Fibroblast of gingiva (primary cell): ENCODE measurements around the gene SETBP1.
"Not testable (repeated sequence)": the region's sequence is repeated elsewhere in the genome, so short reads cannot be mapped to it uniquely, and the experiment has no call there.

Source experiments
- DNase-seq: peaks from one replicate; pipeline ENCODE4 v3.0.0-alpha.2; 2011; ENCODE audit warnings: low read depth

The SETBP1 gene

DNA sequence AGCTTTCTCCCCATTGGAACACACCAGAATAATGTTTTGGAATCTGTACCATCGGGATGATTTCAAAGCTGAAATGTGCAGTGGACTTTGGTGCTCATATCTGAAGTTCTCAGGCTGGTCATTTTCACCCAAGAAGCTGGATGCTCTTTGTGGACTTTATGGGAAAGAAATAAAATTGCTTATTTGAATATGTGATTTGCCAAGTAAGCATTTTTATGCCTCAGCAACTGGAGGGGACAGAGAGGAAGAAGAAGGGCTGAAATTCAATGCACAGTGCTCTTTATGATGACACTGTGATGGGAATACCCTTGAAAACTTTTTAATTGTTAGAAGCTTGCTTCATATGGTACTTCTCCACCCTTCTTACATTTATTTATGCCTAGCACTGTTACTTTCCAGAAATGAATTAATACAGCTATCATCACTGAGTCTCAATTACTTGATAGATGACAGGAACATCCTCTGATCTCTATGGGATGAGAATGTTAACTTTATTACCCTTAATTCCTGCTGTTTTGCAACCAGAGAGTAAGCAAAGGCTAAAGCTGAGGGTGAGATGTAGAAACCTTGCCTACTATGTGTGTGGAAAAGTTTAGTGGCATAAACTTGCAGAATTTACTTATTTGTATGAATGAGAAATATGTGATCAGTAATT is 23.6 kb downstream of the SETBP1 start:
- no peak for DNase-seq

DNA sequence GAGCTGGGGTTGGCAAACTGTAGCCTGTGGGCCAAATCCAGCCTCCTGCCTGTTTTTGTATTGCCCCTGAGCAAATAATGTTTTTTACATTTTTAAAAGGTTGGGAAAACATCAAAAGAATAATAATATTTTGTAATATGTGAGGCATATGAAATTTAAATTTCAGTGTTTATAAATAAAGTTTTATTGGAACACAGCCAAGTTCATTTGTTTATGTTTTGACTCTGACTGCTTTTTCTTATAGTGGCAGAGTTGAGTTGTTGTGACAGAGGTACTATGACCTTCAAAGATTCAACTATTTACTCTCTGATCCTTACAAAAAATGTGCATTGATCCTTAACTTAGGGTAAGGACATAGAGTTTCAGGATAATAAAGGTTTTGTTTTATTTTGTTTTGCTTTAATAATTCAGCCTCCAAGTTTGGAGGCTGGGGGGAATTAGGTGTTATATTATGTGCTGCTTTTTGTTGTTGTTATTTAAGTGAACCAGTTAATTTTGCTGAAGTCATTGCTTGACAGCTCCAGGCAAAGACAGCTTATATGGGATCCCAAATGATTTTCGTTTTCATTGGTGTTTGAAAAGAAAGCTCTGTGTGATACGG is 24.5 kb downstream of the SETBP1 start:
- DNase-seq: no peak

DNA sequence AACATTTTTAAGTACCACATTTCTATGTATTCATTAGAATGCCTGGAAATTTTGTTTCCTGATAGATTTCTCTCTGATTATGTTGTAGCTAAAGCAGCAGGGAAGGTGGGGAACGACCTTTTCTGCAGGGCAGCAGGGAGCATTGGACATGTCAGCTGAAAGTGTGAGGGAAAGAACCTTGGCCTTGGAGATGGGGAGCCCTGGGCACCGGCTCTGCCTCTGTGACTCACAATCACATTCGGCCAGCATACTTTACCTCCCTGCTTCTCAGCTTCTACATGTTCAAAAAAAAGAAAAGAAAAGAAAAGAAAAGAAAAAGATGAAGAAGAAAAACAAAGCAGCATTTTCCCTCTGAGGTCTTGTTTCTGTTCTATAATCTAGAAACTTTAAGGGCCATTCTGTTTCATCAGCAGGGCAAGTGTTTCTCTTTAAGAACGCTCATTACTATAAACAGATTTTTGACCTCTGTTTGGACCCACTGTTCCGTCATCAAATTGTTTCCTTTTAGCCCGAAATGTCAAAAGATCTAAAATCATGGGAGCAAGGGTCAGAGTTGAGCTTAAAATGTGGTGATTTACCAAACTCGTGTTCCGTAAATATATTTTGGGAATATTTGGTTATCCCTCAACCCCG is 27.9 kb downstream of the SETBP1 start:
- peak; percentile 38 for DNase-seq

DNA sequence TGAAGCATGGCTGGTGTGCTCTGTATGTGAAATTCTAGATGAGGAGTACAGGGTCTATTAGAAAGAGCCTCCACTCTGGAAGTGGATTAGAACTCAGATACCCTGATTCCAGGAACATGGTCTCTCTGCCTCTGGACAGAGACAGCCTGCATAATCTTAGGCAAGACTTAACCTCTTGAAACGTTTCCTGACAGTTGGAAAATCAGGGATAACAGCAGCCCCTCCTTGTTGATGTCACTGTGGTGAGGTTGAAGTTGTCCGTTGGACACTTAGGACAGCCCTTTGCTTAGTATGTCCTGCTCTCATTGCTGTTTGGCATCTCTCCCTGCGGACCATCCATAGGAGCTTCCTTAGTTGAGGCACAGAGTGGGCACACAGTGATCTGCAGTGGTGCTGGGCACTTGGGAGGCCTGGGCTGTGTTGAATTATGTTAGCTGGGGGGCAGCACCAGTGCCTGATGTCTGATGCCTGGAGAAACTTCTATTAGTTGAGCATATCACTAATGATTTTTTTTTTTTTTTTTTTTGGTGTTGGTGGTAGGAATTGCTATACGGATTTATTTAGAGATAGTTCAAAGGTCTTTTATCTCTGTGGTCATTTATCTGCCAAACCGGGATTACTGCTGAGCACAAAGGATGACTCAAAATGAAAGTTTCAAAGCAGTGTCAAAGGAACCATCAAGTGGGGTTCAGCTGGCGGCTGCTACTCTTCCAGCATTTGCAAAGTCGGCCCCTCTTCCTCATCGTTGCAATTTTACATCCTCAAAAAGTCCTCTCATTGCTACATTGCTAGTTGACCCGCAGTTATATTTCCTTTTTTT is 28.8 kb downstream of the SETBP1 start:
- no peak for DNase-seq

DNA sequence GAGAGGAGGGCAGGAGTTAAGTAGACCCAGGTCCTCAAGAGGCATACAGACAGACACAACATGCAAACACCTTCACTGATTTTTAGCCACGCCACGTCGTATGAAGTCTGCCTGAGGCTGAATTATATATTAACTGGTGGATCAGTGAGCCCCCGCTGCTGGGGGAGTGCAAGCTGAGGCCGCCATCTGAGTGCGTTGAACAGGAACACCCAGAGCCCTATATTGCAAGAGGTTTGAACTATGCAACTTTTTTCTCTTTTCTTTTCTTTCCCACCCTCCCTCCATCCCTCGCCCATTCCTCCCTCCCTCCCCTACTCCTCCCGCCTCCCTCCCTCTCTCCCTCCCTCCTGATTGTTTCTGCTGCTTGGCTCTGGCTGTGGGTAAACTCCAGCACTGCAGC is 30.2 kb downstream of the SETBP1 start:
- DNase-seq: no peak

DNA sequence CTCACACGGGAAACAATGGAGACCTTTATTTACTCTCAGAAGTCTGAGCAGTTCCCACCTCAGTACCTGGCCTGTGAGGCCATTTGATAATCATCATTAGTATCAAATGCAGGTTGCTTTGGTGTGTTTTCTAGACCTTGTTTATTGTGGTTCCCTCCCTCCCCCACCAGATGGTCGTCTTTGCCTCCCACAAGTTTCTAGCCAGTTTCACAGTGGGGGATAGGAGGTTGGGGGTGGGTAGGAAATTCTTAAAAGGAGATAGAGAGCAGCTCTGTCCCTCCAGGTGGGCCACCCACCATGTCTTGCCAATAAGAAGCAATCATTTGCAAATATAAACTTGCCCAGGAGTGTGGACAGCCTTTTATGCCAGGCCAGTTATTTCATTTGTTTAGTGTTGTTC is 31.3 kb downstream of the SETBP1 start:
- DNase-seq: no peak

DNA sequence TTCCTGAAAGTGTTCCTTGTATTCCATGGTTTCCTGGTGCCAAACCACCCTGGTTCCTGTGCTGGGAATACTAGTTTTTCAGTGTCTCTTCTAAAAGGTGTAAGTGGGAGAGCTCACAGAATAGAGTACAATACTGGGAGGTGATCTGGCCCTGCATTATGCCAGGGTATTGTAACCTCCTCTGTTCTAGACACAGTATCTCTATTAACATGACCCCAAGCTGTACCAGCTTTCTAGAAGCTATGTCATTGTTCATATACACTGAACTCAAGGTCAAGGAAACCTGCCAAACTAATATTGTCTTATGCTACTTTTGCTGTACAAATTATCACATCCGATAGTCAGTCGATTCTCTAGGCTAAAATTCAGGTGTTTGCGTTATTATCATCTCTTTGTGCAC is 32.7 kb downstream of the SETBP1 start:
- DNase-seq: no peak

DNA sequence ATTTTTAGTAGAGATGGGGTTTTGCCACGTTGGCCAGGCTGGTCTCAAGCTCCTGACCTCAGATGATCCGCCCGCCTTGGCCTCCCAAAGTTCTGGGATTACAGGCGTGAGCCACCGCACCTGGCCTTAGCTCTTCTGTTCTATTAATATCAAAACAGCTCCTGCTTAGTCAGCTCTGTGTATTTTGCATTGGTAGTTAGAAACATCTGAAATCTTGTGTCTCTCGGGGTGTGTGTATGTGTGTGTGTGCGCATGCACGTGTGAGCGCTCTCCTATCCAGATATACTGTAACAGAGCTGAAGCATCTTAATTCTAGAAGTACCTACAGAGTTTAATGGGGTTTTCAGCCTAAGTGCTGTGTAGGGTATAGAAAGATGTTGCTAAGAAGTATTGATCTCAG is 33.7 kb downstream of the SETBP1 start:
- DNase-seq: no peak

DNA sequence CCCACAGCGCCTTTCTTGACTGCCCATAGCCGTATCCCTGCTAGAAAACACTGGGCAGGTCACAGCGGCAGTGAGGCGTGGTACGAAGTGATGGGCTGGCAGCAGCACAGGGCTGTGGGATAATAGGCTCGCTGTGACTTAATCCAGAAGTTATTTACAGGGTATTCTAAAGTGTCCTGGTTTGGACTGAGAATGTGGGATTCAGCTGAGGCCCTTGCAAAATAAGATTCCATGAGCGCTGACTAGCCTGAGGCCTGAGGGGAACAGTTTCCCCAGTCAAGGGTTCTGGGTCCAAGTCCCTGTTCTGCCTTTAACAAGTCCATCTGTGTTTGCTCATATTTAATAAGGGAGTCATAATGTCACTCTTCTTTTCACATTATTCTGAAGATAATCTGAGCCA is 34.6 kb downstream of the SETBP1 start:
- DNase-seq: peak; percentile 90

DNA sequence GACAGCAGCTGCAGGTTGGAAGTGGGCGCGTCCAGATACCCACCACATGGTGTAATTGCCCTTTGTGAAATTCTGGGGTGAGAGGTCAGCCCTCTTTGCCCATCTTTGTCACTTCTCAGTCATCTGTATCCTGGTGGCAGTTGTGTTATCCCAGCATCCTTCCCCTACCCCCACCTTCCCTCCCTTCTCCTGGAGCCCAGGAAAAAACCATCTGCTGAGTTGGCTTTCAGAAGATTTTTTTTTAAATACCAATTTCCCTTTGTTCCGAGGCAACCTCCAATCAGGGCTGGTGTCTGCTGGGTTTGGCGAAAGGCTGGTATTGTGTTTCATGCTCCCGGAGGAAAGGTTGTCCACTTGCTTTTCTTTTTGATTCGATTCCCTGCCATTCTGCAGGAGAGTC is 35.2 kb downstream of the SETBP1 start:
- DNase-seq: peak; percentile 41

DNA sequence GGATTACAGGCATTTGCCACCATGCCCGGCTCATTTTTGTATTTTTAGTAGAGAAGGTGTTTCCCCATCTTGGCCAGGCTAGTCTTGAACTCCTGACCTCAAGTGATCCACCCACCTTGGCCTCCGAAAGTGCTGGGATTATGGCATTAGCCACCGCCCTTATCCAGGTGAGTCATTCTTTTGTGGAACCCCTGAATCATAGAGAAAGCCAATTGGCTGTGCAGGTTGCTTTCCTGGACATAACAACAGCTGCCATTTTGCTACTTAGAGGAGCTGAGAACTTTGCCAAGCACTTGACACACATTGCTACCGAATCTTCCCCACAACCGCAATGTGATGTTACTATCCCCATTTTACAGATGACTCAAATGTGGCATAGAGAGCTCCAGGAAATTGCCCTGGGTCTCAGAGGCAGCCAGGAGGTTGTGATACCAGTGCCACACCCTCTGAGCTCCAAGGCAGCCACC is 36.0 kb downstream of the SETBP1 start:
- no peak for DNase-seq

DNA sequence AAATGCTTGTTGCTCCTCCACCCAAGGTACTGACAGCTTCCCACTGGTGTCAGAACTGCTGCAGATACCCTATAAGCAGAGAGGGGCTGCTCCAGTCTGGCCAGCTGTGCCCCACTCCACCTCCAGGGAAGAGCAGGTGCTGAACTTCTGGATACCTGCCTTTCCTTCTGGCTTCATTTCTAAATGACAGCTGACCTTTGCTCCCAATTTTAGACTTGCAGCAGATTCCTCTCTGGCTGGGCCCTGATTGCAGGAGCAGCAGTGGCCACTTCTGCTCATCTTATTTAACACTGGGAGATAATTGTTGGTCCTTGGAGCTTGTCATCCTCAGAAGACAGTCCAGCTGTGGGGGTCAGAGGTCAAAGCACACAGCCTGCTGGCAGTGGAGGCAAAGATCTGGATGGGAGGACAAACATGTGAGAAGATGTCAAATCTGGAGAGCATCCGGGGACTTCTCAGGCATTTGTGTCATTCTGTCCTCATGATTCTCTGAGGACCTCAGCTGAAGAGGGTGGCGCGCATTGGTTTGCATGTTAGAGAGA is 38.9 kb downstream of the SETBP1 start:
- no peak for DNase-seq

DNA sequence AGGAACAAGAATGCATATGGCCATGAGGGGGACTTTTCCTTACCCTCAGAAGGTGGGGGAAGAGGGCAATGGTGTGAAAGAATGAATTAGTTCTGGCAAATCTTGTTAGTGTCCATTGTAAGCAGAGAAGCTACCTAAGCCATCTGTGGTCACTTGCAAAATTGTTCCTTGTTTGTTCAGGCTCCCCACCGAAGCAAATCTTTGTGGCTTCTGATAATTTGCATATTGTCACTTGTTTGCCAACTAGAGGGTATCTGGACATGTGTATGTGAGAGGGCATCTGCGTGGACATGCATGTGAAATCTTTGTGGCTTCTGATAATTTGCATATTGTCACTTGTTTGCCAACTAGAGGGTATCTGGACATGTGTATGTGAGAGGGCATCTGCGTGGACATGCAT is 41.1 kb downstream of the SETBP1 start:
- not testable (repeated sequence) for DNase-seq

DNA sequence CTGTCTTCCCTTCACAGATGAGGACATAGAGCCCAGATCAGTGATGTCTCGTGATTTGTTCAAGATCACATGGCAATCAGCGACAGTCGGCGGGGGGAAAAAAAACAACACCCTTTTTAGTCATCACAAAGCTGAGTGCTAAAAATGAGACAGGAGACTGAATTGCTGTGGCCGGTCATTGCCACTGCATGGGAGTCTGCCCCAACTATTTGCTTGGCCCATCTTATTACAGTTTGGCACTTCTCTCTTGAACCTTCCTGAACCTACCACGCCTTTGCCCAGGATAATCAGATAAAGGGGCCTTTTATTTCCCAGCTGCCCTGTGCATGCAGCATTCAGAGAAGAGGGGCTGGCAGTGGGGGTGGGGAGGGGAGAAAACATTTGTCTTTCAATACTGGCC is 42.7 kb downstream of the SETBP1 start:
- DNase-seq: no peak

DNA sequence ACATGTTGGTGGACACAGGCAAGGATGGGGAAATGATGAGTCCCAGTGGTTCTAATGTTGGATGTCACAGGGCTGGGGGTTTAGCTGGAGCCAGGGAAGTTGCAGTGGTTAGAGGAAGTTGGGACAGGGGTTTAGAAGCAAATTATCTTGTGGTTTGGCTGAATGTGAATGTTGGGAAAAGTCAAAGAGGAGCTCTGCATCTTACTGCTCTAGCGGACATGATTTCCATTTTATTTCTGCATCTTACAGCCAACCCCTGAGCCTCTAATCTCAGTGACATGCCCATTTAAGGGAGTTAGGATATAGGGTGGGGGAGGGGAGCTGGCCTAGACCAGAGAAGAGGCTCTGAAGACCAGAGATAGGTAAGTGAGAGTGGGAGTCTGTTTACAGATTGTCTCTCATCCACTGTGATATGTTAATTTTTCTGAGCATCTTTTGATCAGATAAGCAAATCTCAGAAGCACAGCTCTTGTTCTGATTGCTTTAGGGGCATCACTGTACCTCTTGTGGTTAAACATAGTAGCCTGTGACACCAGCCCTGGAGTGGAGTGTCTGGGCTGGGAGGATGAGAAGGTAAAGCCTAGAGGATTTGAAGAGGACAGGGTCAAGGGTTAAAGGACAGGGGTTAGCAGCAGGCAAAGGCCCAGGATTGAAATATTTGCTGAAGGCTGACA is 43.6 kb downstream of the SETBP1 start:
- no peak for DNase-seq

DNA sequence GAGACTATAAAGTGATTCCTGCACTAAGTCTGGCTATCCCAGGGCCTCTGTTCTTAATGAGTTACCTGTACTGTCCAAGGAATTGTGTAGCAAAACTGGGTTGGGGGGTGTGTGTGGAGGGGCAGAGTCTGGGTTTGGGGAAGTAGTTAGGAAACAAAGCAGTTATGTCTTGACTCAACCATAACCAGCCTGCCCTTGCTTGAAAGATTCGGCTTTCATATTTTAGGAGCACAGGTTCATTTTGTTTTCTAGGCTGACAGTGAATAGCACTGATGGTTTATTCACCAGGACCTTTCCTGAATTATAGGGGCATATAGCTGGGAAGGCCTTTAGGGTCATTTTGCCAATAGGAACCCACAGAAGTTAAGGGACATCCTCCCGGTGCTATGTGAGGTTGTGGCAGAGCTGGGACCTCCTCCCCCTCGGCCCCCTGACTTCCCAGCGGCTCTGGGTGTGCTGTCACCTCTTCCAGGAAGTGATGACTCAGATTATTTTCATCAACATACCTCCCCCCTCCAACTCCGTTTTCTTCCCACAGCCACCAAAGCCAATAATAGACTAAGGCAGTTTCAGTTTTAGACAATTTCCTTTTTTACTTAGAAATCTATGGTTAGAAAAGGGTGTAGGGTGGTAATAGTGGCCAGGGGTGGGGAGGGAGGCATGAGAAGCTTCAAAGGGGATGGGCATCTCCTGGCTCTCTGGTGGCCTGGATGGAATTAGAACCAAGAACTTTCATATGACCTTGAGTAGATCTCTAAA is 44.8 kb downstream of the SETBP1 start:
- peak; percentile 27 for DNase-seq

DNA sequence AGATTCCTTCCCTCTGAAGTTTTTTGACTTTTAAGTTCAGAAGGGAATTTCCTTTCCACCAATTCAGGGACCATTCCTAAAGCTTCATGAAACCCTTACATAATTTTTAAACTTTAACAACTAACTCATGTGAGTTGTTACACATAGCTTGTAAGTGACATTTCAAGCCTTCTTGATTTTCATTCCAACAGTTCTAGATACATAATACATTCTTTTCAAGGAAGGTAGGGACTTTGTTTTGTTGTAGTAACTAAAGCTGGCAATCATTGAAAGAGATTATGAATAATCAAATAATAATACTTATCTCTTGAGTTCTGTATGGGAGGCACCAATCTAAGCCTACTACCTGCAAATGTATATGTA is 45.4 kb downstream of the SETBP1 start:
- DNase-seq: no peak

DNA sequence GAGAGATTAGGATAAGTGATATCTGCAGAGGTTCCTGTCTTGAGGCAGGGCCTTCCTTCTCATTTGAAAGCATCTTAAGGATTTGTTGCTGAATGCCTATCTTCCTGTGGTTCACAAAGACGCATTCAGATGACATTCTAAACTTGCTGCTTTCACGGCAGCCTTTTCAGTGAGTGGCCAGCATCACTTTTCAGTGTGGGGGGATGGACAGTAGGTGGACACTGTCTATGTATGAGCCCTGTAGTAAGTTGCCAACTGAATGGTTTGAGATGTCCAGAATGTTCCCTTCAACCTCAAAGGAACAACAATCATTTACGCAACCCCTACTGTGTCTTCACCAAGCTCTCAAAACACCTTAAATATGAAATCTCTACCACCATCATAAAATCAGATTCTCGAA is 46.6 kb downstream of the SETBP1 start:
- DNase-seq: no peak

DNA sequence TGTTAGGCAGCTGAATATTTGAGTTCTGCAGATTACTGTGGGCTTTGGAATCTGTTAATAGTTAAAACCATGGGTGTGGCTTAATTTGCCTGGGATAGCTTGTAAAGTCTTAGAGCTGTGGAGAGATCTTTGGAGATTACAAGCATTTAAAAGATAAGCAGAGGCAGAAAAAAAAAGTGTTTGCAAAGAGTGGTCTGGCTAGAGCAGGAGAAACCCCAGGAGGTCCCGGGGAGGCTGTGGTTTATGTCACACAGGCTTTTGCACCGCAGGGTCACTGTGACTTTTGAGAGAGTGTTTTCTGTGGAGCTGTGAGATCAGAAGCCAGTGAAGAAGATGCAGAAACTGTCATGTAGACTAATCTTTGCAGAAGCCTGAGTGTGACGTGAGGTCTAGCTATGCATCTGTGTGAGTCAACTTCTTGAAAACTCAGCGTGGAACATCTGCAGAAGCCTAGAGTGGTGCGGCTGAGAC is 49.0 kb downstream of the SETBP1 start:
- no peak for DNase-seq

DNA sequence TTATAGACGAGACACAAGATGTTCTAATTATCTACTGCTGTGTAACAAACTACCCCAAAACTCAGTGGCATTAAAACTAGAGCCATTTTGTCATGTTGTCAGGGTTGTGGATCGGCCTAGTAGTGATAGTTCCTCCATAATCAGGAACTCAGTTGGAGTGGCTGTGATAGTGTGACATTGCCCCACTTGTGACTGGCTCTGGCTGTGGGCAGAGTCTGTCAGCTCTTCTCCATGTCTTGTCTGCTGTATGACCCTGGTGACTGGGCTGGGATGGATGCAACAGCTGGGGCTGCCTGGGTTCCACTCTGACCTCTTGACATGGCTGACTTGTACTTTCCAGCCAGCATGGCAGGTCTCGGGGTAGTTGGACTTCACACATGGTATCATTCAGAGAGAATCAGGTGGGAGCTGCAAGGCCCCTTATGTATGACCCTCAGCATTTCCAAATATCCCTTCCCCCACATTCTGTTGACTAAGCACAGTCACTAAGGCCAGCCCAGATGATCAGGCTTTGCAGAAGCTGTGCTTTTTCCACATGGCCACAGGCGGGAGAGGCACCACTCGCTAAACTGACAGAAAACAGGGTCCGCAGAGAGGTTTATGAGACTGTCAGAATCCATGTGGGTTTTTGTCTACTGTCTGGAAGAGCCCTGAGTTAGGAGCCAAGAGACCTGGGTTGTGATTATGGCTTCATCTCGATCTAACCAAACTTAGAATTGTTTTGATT is 50.3 kb downstream of the SETBP1 start:
- no peak for DNase-seq
